ENCODE results near the gene TSPAN11. TPM values are rescaled to one million over a fixed set of nuclear protein-coding genes. Genes with fewer than 3 reads are reported as not detected.

The TSPAN11 gene
- total and polyA plus RNA-seq, 2 of the 4 experiments (the other 2 are of a cell fraction): 0.18 to 0.26 TPM

- no peak overlapping the region for H2AK9ac ChIP-seq (replicated peaks; ENCODE audit: low read depth, low read length, poor library complexity)
- H2AK5ac ChIP-seq (ENCODE audit: low read depth, low read length): no peak overlapping the region
- H3K4ac ChIP-seq (ENCODE audit: low read depth, low read length): no peak overlapping the region
- H3K36me3 ChIP-seq (ENCODE audit: control insufficient read depth, insufficient read depth, low read length): no peaks in the 10 kb centered on the region
- ATAC-seq (ENCODE audit: low read depth) (no peak), DNase-seq (no peak)
- no peak overlapping the region for H3K9ac ChIP-seq (ENCODE audit: low read depth, low read length)
- H4K8ac ChIP-seq (ENCODE audit: low read depth in 2 of 2, low read length in 2 of 2): no peak overlapping the region
- no peak overlapping the region for H2BK120ac ChIP-seq (ENCODE audit: low read depth, low read length)
- no peak overlapping the region for H3K23ac ChIP-seq (ENCODE audit: low read depth, low read length)
- no peaks in the 10 kb centered on the region for H4K20me1 ChIP-seq (ENCODE audit: insufficient read depth, low read length)
- ChIA-PET POLR2A (ENCODE audit: unreplicated experiment) (no interaction called here), CTCF (no interaction called here)
- H3K79me1 ChIP-seq (ENCODE audit: low read depth in 1 of 2, low read length in 2 of 2): no peaks in the 10 kb centered on the region
- H3K4me3 ChIP-seq (ENCODE audit: insufficient read depth, low read depth, low read length): no peak overlapping the region
- H3K14ac ChIP-seq (replicated peaks; ENCODE audit: low read depth, low read length): no peak overlapping the region
- H4K91ac ChIP-seq (ENCODE audit: insufficient read depth, low read depth, low read length): no peak overlapping the region
- H3K18ac ChIP-seq (ENCODE audit: low read depth, low read length): no peak overlapping the region
- H3K27ac ChIP-seq (ENCODE audit: insufficient read depth, low read length): no peak overlapping the region
- H3K4me1 ChIP-seq (ENCODE audit: control insufficient read depth, insufficient read depth, low read length): no peaks in the 10 kb centered on the region
- no peak overlapping the region for H2BK5ac ChIP-seq (ENCODE audit: low read depth, low read length, poor library complexity, severe bottlenecking)
- H4K5ac ChIP-seq (ENCODE audit: low read depth, low read length): no peak overlapping the region
- no peaks in the 10 kb centered on the region for H3K9me1 ChIP-seq (ENCODE audit: insufficient read depth, low read length)
- H2BK15ac ChIP-seq (ENCODE audit: low read depth, low read length): no peak overlapping the region
- H3K4me2 ChIP-seq (ENCODE audit: low read depth, low read length): no peak overlapping the region
- WGBS, 2 experiments (ENCODE audit: extremely low coverage in 2 of 2, insufficient read length in 1 of 2): no CpG with 5 or more reads among the region's 1 CpG
- peaks cover 8% of the 10 kb centered on the region for H3K27me3 ChIP-seq (ENCODE audit: control insufficient read depth, insufficient read depth, low read length)
- TF ChIP-seq RAD21 (IDR thresholded peaks at IDR 0.05; ENCODE audit: low read length): no peak
- no peak for TF ChIP-seq MXI1 (IDR thresholded peaks at IDR 0.05; ENCODE audit: borderline replicate concordance, low read depth, low read length)
- TF ChIP-seq MAFK (IDR thresholded peaks at IDR 0.05; ENCODE audit: low read depth, low read length): no peak
- no peak for TF ChIP-seq RCOR1 (IDR thresholded peaks at IDR 0.05; ENCODE audit: insufficient replicate concordance, low read length)
- no peak for TF ChIP-seq MAZ (IDR thresholded peaks at IDR 0.05; ENCODE audit: borderline replicate concordance, low read depth, low read length)
- no peak for TF ChIP-seq BHLHE40 (IDR thresholded peaks at IDR 0.05; ENCODE audit: low read depth, low read length)
- no peak for TF ChIP-seq ELK1 (IDR thresholded peaks at IDR 0.05; ENCODE audit: borderline replicate concordance, low read depth, low read length)
- no peak for TF ChIP-seq SMC3 (IDR thresholded peaks at IDR 0.05; ENCODE audit: low read depth, low read length)
- TF ChIP-seq FOS (IDR thresholded peaks at IDR 0.05; ENCODE audit: low read depth, low read length): no peak
- no peak for TF ChIP-seq CEBPB (IDR thresholded peaks at IDR 0.05; ENCODE audit: low read depth, low read length)
- in situ Hi-C loops (cut with MboI; ENCODE audit: low sequenced_read_pairs): no loop called here
- BruUV-seq (replicated peaks): no TSS peak
- no peak overlapping the region for H2BK20ac ChIP-seq (ENCODE audit: low read depth, low read length)
- H3K56ac ChIP-seq (ENCODE audit: extremely low read depth, insufficient read depth, low read length): no peak overlapping the region
- no peak overlapping the region for H2AFZ ChIP-seq (replicated peaks; ENCODE audit: low read length, poor library complexity)
- dilution Hi-C loops (cut with HindIII; ENCODE audit: low sequenced_read_pairs, unreplicated experiment): no loop called here
- intact Hi-C loops (cut with micrococcal nuclease): no loop called here
- no peaks in the 10 kb centered on the region for H3K9me3 ChIP-seq (ENCODE audit: control insufficient read depth, insufficient read depth, low read length)
Measured at GRCh38 chr12:30942486-30942885, 15.9 kb downstream of the TSPAN11 start.

Measured in IMR-90 (cell line).